ENCODE data around the gene H6PD.

H6PD gene

DNA sequence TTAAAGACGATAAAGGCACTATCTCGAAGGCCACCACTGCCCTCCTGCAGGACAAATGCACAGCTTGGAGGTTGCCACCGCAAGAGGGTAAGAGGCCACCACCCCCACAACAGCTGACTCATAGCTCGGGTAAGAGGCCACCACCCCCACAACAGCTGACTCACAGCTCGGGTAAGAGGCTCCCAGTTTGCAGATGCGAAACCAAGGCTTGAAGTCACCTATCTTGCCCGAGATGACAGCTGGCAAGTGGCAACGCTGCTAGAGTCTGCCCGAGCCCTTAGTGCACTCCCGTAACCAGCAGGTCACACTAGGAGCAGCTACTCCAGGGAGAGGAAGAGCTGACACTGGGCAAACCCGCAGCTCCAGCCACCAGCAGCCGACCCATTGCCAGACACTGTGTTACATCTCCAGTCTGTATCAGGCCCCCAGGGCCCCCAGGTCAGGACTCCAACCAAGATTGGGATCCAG lies 41.0 kb downstream of the H6PD start:
- Histone ChIP-seq H3K27ac (ENCODE audit: low read length) (no peak overlapping the region), H3K4me3 (ENCODE audit: low read length) (no peak overlapping the region)

DNA sequence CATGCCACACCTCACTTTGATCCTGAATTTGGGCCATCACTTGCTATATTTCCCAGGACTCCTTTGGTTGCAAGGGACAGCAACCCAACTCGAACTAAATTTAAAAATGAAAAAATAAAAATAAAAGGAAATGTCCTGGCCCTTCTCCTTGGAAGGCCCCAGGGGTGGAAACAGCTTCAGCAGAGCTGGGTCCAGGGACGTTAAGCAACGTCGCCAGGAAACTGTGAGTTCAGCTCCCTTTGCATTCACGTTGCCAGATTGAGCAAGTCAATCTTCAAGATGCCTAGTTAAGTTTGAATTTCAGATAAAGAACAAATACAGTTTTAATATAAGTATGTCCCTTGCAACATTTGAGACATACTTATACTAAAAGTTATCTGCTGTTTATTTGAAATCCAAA lies 43.5 kb downstream of the H6PD start:
- Histone ChIP-seq H3K9me3 (ENCODE audit: control insufficient read depth, low read depth, low read length) (no peaks in the 10 kb centered on the region), H3K4me3 (ENCODE audit: low read length) (no peak overlapping the region), H3K4me1 (ENCODE audit: control insufficient read depth, low read depth, low read length) (peaks cover 3% of the 10 kb centered on the region), H3K36me3 (ENCODE audit: control insufficient read depth, low read depth, low read length) (no peaks in the 10 kb centered on the region), H3K27ac (ENCODE audit: low read length) (no peak overlapping the region), H3K9ac (ENCODE audit: low read length) (no peak overlapping the region), H3K27me3 (ENCODE audit: control insufficient read depth, insufficient read depth, low read length) (no peaks in the 10 kb centered on the region)

More for the DNA sequence above, 41.0 kb downstream of the H6PD start:
- Histone ChIP-seq H3K9ac (ENCODE audit: low read length) (no peak overlapping the region), H3K4me1 (ENCODE audit: control insufficient read depth, low read depth, low read length) (peaks cover 2% of the 10 kb centered on the region), H3K9me3 (ENCODE audit: control insufficient read depth, low read depth, low read length) (no peaks in the 10 kb centered on the region), H3K36me3 (ENCODE audit: control insufficient read depth, low read depth, low read length) (no peaks in the 10 kb centered on the region), H3K27me3 (ENCODE audit: control insufficient read depth, insufficient read depth, low read length) (no peaks in the 10 kb centered on the region)

DNA sequence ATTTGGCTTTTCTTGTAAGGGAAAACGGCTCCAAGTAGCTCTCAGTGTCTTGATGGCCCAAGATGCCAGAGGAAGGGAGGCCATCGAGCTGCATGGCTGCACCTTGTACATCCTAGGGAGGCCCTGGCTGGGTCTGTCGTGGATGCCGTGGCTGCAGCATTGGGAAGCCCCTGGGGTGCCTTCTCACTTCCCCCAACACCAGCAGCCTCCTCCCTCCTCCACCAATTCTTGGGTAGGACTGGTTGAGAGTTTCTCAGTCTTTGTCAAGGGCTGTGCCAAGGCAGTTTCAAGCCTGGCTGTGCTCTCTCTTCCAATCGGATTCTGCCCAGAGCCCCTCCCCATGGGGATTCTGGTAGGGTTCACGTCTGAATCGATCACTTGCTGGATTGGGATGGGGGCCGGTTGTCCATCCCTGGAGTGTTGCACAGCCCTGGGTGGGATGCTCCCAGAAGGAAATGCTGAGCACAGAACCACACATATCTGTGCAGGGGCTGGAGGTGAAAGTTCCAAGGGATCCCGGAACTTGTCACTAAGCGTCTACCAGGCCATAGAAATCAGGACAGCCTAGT lies 44.1 kb downstream of the H6PD start:
- Histone ChIP-seq H3K9ac (ENCODE audit: low read length) (no peak overlapping the region), H3K36me3 (ENCODE audit: control insufficient read depth, low read depth, low read length) (no peaks in the 10 kb centered on the region), H3K27me3 (ENCODE audit: control insufficient read depth, insufficient read depth, low read length) (no peaks in the 10 kb centered on the region), H3K9me3 (ENCODE audit: control insufficient read depth, low read depth, low read length) (no peaks in the 10 kb centered on the region), H3K4me1 (ENCODE audit: control insufficient read depth, low read depth, low read length) (peaks cover 3% of the 10 kb centered on the region), H3K4me3 (ENCODE audit: low read length) (no peak overlapping the region), H3K27ac (ENCODE audit: low read length) (no peak overlapping the region)

DNA sequence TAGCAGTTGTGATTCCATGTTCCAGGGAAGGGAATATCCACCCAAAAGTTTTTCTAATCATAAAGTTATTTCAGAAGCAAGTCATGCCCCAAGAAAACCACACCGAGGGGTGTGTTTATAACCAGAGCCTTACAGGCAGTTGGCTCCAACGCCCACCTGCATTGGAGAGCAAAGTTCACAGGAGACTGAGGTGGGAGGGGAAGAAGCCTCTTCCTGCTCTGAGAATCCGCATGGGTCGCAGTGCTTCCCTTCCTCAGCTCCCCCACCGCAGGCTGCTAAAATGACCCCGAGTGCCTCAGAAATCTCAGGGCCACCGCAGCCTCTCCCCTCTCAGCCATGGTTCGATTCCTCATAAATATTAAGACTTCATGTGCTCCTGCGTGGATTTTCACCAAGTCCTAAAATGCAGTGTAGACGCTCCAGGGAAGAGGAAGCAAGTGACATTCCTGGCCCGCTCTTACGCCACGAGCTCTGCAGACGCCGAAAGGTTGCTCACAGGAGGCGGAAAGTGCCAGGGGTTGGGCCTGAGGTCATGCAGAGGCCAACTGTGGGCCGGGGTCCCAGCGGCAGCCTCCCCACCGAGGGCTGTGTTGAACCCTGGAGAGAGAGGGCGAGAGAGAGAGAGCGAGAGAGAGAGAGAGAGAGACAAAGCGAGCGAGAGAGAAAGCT lies 44.7 kb downstream of the H6PD start:
- peaks cover 3% of the 10 kb centered on the region for H3K4me1 ChIP-seq (ENCODE audit: control insufficient read depth, low read depth, low read length)
- H3K36me3 ChIP-seq (ENCODE audit: control insufficient read depth, low read depth, low read length) = no peaks in the 10 kb centered on the region
- H3K9me3 ChIP-seq (ENCODE audit: control insufficient read depth, low read depth, low read length) = no peaks in the 10 kb centered on the region
- no peak overlapping the region for H3K9ac ChIP-seq (ENCODE audit: low read length)
- H3K27ac ChIP-seq (ENCODE audit: low read length) = no peak overlapping the region
- H3K27me3 ChIP-seq (ENCODE audit: control insufficient read depth, insufficient read depth, low read length) = no peaks in the 10 kb centered on the region
- H3K4me3 ChIP-seq (ENCODE audit: low read length) = no peak overlapping the region

DNA sequence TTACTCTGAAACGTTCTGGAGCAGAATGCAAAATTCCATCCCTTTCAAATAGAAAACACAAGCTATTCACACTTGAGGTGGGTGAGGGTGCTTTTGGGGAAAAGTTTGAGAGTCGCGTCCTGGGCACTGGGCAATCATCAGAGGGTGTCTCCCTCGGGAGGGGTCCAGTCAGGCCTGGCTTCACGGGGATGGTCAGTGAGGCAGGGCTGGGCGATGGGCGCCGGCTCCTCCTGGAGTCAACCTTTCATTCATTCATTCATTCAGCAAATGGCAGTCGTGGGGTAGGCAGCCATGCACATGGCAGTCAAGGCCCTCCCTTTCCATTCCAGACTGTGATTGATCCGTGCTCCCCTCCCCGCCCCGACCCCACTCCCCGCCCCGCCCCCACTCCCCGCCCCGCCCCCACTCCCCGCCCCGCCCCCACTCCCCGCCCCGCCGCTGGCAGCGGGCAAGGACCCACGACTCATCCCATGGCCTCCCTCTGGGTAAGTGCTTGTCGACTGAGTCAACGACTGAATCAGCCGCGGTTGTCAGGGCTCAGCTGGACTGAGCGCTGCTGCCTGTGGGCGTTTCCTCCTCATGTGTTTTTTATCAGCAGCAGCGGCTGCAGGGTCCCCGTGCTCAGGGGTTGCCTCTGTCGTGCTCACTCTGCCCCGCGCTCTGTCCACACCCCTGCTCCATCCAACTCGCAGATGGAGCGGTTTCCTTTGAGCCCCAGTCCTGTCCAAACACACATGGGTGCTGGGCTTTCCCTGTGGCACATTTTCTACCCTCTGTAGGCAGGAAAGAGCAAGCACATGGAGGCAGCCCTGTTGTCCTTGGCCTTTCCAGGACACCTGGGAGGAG lies 45.7 kb downstream of the H6PD start:
- Histone ChIP-seq H3K4me1 (ENCODE audit: control insufficient read depth, low read depth, low read length) (peaks cover 3% of the 10 kb centered on the region), H3K27ac (ENCODE audit: low read length) (no peak overlapping the region), H3K9me3 (ENCODE audit: control insufficient read depth, low read depth, low read length) (no peaks in the 10 kb centered on the region), H3K9ac (ENCODE audit: low read length) (no peak overlapping the region), H3K27me3 (ENCODE audit: control insufficient read depth, insufficient read depth, low read length) (no peaks in the 10 kb centered on the region), H3K4me3 (ENCODE audit: low read length) (no peak overlapping the region), H3K36me3 (ENCODE audit: control insufficient read depth, low read depth, low read length) (no peaks in the 10 kb centered on the region)

DNA sequence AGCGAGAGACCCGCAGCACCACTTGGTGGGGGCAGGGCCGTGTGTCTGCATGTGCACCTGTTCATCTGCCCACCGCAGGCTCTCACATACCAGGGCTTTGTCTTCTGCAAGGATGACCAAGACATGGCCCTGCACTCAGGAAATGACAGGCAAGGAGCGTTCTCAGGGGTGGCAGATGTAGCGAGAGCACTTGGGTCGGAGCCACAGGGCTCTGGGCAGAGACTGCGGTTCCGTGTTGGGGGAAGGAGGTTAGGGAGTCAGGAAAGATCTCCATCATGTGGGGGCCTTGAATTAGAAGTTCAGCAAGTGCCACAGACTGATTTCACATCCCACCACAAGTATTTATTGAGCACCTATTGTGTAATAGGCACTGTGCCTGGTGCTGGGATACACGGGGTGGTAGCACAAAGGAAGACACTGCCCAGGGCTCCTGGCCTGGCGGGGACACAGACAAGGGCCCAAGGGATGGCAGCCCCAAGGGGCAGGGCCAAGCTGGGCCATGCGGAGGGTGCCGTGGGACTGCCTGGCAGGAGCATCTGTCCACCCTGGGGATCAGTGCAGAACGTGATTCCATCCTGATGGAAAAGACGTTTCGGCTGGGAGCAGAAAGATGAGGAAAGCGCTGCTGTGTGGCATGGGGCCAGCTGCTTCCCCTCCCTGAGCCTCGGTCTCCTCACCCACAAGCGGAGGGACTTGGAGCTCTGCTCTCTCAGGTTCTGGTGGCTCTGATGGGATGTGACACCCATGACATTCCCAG lies 46.7 kb downstream of the H6PD start:
- Histone ChIP-seq H3K36me3 (ENCODE audit: control insufficient read depth, low read depth, low read length) (no peaks in the 10 kb centered on the region), H3K27ac (ENCODE audit: low read length) (no peak overlapping the region), H3K9ac (ENCODE audit: low read length) (no peak overlapping the region), H3K4me3 (ENCODE audit: low read length) (no peak overlapping the region), H3K27me3 (ENCODE audit: control insufficient read depth, insufficient read depth, low read length) (no peaks in the 10 kb centered on the region), H3K4me1 (ENCODE audit: control insufficient read depth, low read depth, low read length) (peaks cover 3% of the 10 kb centered on the region), H3K9me3 (ENCODE audit: control insufficient read depth, low read depth, low read length) (no peaks in the 10 kb centered on the region)

DNA sequence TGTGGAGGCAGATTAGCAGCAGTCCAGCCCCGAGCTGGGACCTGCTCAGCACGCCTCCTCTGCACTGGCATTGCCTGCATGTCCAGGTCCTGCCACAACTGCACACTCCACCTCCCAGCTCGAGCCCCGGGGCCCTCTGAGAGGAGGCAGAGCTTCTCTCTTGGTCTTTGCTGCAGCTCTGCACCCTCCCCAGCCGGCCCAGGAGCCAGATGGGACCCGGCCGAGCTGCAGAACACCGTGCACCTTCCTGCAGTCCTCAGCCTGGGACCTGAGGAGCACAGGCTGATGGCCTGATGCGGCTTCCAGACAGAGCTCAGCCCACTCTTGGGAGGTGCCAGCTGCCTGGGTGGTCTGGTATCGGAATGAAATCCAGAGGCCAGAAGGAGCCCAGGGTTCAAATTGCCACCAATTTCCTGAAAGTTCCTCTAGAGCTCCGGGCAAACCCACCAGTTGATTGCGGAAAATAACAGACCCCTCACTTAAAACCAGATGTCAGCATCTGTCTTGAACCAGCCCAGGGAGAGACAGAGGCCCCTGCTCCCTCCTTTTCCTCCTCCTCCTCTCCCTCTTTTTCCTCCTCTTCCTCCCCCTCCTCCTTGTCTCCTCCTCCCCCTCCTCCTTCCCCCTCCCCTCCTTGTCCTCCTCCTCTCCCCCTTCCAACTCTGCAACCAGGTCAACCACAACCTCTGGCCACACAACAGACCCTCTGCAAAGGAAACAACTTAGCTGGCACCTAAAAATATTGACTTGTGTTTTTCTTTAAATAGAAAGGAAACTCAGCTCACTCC lies 47.5 kb downstream of the H6PD start:
- Histone ChIP-seq H3K27ac (ENCODE audit: low read length) (no peak overlapping the region), H3K4me1 (ENCODE audit: control insufficient read depth, low read depth, low read length) (peaks cover 3% of the 10 kb centered on the region), H3K27me3 (ENCODE audit: control insufficient read depth, insufficient read depth, low read length) (no peaks in the 10 kb centered on the region), H3K4me3 (ENCODE audit: low read length) (no peak overlapping the region), H3K9ac (ENCODE audit: low read length) (no peak overlapping the region), H3K9me3 (ENCODE audit: control insufficient read depth, low read depth, low read length) (no peaks in the 10 kb centered on the region), H3K36me3 (ENCODE audit: control insufficient read depth, low read depth, low read length) (no peaks in the 10 kb centered on the region)

GRCh38 chr1:9282696-9282955 lies 48.1 kb downstream of the H6PD start:
- no peak overlapping the region for H3K9ac ChIP-seq (ENCODE audit: low read length)
- H3K9me3 ChIP-seq (ENCODE audit: control insufficient read depth, low read depth, low read length) = no peaks in the 10 kb centered on the region
- H3K27me3 ChIP-seq (ENCODE audit: control insufficient read depth, insufficient read depth, low read length) = no peaks in the 10 kb centered on the region
- no peak overlapping the region for H3K27ac ChIP-seq (ENCODE audit: low read length)
- H3K36me3 ChIP-seq (ENCODE audit: control insufficient read depth, low read depth, low read length) = no peaks in the 10 kb centered on the region
- peaks cover 3% of the 10 kb centered on the region for H3K4me1 ChIP-seq (ENCODE audit: control insufficient read depth, low read depth, low read length)
- H3K4me3 ChIP-seq (ENCODE audit: low read length) = no peak overlapping the region

DNA sequence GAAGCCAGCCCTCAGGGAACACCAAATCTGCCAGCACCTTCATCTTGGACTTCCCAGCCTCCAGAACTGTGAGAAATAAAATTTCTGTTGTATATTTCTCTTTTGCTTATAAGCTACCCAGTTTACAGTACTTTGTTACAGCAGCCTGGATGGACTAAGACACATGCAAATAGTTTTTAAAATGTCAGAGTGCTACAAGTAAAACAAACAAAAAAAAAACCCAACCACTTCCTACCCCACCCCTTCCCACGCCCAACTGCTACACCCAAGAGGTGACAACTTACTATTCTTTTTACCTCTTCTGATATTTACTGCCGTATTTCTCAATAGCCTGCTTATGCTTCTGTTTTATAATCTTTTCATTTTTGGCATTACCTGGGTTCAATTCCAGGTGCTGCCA lies 49.5 kb downstream of the H6PD start:
- Histone ChIP-seq H3K4me3 (ENCODE audit: low read length) (no peak overlapping the region), H3K36me3 (ENCODE audit: control insufficient read depth, low read depth, low read length) (no peaks in the 10 kb centered on the region), H3K9ac (ENCODE audit: low read length) (no peak overlapping the region), H3K27ac (ENCODE audit: low read length) (no peak overlapping the region), H3K27me3 (ENCODE audit: control insufficient read depth, insufficient read depth, low read length) (no peaks in the 10 kb centered on the region), H3K9me3 (ENCODE audit: control insufficient read depth, low read depth, low read length) (no peaks in the 10 kb centered on the region), H3K4me1 (ENCODE audit: control insufficient read depth, low read depth, low read length) (peaks cover 3% of the 10 kb centered on the region)

DNA sequence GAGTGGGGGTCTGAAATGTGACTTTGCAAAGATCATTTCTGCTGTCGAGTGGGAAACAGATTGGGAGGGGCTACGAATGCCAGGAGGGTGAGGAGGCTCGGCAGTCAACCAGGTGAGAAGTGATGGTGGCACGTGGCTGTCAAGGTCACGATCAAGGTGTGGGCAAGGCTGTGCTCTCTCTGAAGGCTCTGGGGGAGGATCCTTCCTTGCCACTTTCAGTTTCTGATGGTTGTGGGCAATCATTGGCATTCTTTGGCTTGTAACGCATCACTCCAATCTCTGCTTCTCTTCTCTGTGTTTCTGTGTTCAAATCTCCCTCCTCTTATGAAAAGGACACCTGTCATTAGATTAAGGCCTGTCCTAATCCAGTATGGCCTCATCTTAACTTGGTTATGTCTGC lies 52.0 kb downstream of the H6PD start:
- Histone ChIP-seq H3K9me3 (ENCODE audit: control insufficient read depth, low read depth, low read length) (no peaks in the 10 kb centered on the region), H3K4me3 (ENCODE audit: low read length) (no peak overlapping the region), H3K36me3 (ENCODE audit: control insufficient read depth, low read depth, low read length) (no peaks in the 10 kb centered on the region), H3K9ac (ENCODE audit: low read length) (no peak overlapping the region), H3K4me1 (ENCODE audit: control insufficient read depth, low read depth, low read length) (no peaks in the 10 kb centered on the region), H3K27ac (ENCODE audit: low read length) (no peak overlapping the region), H3K27me3 (ENCODE audit: control insufficient read depth, insufficient read depth, low read length) (peaks cover 2% of the 10 kb centered on the region)

GRCh38 chr1:9289090-9289534 lies 54.5 kb downstream of the H6PD start:
- no peaks in the 10 kb centered on the region for H3K9me3 ChIP-seq (ENCODE audit: control insufficient read depth, low read depth, low read length)
- no peak overlapping the region for H3K9ac ChIP-seq (ENCODE audit: low read length)
- peaks cover 19% of the 10 kb centered on the region for H3K27me3 ChIP-seq (ENCODE audit: control insufficient read depth, insufficient read depth, low read length)
- H3K36me3 ChIP-seq (ENCODE audit: control insufficient read depth, low read depth, low read length) = no peaks in the 10 kb centered on the region
- H3K27ac ChIP-seq (ENCODE audit: low read length) = no peak overlapping the region
- no peak overlapping the region for H3K4me3 ChIP-seq (ENCODE audit: low read length)
- H3K4me1 ChIP-seq (ENCODE audit: control insufficient read depth, low read depth, low read length) = no peaks in the 10 kb centered on the region

Data from iPS-18a (cell line).